ENCODE measurements around the gene TUB.

The TUB gene

DNA sequence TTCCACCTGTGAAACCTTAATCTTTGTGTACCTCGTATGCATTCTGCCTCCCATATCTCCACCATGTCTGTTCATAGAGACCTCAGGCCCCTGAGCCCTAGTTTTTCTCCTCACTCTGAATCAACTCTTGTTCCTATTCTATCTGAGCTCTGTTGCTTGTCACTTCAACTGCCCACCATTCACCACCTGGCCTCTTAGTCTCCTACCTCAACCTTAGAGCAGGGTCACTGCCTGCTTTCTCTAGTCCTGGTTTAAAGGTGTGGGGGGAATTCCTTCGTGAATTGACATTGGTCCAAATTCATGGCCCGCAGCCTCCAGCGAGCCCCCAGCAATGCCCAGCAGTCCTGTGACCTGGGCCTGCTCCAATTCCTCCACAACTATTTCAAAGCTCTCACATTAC lies 39.4 kb upstream of the TUB start:
- no peak overlapping the region for H3K9ac ChIP-seq (ENCODE audit: low read length)
- H3K27ac ChIP-seq (ENCODE audit: low read depth, low read length), result no peak overlapping the region
- H3K9me3 ChIP-seq (ENCODE audit: insufficient read depth, low read length), result no peaks in the 10 kb centered on the region
- no peaks in the 10 kb centered on the region for H3F3A ChIP-seq (ENCODE audit: insufficient read depth)
- H3K36me3 ChIP-seq (ENCODE audit: low read length), result no peaks in the 10 kb centered on the region
- no peaks in the 10 kb centered on the region for H3K9me2 ChIP-seq (replicated peaks; ENCODE audit: insufficient read depth, low read length)
- no peaks in the 10 kb centered on the region for H3K27me3 ChIP-seq (ENCODE audit: low read length)
- no peak overlapping the region for H3K4me3 ChIP-seq (ENCODE audit: insufficient read depth, low read length, poor library complexity, severe bottlenecking)
- no peaks in the 10 kb centered on the region for H4K20me1 ChIP-seq (ENCODE audit: low read depth, low read length)
- H2AFZ ChIP-seq (ENCODE audit: low read depth, low read length, severe bottlenecking), result no peak overlapping the region
- no peak overlapping the region for H3K4me2 ChIP-seq (ENCODE audit: low read depth, low read length, poor library complexity, severe bottlenecking)
- no peaks in the 10 kb centered on the region for H3K79me2 ChIP-seq (ENCODE audit: insufficient read depth, low read length)
- no peak for TF ChIP-seq EZH2phosphoT487 (conservative IDR thresholded peaks at IDR 0.05; ENCODE audit: low read length)

DNA sequence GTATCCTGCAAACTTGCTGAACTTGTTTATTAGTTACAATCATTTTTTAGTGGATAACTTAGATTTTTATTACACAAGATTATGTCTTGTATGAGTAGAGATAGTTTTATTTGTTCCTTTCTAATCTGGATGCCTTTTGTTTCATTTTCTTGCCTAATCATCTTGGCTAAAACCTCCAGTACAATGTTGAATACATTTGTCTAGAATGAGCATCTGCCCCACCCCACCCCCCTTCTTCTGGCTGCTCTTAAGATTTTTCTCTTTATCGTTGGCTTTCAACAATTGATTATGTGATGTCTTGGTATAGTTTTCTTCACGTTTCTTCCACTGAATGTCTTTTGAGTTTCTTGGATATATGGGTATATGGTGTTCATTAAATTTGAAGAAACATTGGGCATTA lies 37.3 kb upstream of the TUB start:
- Histone ChIP-seq H4K20me1 (ENCODE audit: low read depth, low read length) (no peaks in the 10 kb centered on the region), H3K9me2 (replicated peaks; ENCODE audit: insufficient read depth, low read length) (no peaks in the 10 kb centered on the region), H3K9ac (ENCODE audit: low read length) (no peak overlapping the region), H3K27me3 (ENCODE audit: low read length) (no peaks in the 10 kb centered on the region), H2AFZ (ENCODE audit: low read depth, low read length, severe bottlenecking) (no peak overlapping the region), H3F3A (ENCODE audit: insufficient read depth) (no peaks in the 10 kb centered on the region), H3K27ac (ENCODE audit: low read depth, low read length) (no peak overlapping the region), H3K4me3 (ENCODE audit: insufficient read depth, low read length, poor library complexity, severe bottlenecking) (no peak overlapping the region), H3K36me3 (ENCODE audit: low read length) (no peaks in the 10 kb centered on the region), H3K79me2 (ENCODE audit: insufficient read depth, low read length) (no peaks in the 10 kb centered on the region), H3K4me2 (ENCODE audit: low read depth, low read length, poor library complexity, severe bottlenecking) (no peak overlapping the region), H3K9me3 (ENCODE audit: insufficient read depth, low read length) (no peaks in the 10 kb centered on the region)
- TF ChIP-seq, protein P1, sequence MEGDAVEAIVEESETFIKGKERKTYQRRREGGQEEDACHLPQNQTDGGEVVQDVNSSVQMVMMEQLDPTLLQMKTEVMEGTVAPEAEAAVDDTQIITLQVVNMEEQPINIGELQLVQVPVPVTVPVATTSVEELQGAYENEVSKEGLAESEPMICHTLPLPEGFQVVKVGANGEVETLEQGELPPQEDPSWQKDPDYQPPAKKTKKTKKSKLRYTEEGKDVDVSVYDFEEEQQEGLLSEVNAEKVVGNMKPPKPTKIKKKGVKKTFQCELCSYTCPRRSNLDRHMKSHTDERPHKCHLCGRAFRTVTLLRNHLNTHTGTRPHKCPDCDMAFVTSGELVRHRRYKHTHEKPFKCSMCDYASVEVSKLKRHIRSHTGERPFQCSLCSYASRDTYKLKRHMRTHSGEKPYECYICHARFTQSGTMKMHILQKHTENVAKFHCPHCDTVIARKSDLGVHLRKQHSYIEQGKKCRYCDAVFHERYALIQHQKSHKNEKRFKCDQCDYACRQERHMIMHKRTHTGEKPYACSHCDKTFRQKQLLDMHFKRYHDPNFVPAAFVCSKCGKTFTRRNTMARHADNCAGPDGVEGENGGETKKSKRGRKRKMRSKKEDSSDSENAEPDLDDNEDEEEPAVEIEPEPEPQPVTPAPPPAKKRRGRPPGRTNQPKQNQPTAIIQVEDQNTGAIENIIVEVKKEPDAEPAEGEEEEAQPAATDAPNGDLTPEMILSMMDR (IDR thresholded peaks at IDR 0.05; ENCODE audit: insufficient read depth, low read length, poor library complexity, severe bottlenecking), result no peak
- TF ChIP-seq EZH2phosphoT487 (conservative IDR thresholded peaks at IDR 0.05; ENCODE audit: low read length), result no peak

DNA sequence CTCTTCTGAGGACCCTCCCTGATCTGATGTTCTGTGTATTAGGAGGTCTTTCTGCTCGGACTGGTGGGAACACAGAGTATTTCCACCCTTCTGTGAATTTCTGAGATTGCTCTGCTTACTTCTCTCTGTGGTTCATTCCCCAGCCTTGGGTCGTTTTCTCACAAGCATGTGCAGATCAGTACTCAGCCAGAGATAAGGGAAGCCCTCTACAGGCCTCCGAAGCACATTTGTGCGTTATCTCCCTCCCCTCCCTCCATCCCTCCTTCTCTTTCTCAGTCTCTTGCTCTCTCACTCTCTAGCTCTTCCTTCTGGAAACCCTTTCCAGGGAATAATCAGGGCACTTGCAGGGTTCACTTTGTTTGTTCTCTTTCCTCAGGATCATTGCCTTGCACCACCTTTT lies 35.2 kb upstream of the TUB start:
- Histone ChIP-seq H3K9ac (ENCODE audit: low read length) (no peak overlapping the region), H3K79me2 (ENCODE audit: insufficient read depth, low read length) (no peaks in the 10 kb centered on the region), H3K4me3 (ENCODE audit: insufficient read depth, low read length, poor library complexity, severe bottlenecking) (no peak overlapping the region), H3K27ac (ENCODE audit: low read depth, low read length) (no peak overlapping the region), H3K9me3 (ENCODE audit: insufficient read depth, low read length) (no peaks in the 10 kb centered on the region), H2AFZ (ENCODE audit: low read depth, low read length, severe bottlenecking) (no peak overlapping the region), H3K27me3 (ENCODE audit: low read length) (no peaks in the 10 kb centered on the region), H3K9me2 (replicated peaks; ENCODE audit: insufficient read depth, low read length) (no peaks in the 10 kb centered on the region), H4K20me1 (ENCODE audit: low read depth, low read length) (no peaks in the 10 kb centered on the region), H3K4me2 (ENCODE audit: low read depth, low read length, poor library complexity, severe bottlenecking) (no peak overlapping the region), H3K36me3 (ENCODE audit: low read length) (no peaks in the 10 kb centered on the region), H3F3A (ENCODE audit: insufficient read depth) (no peaks in the 10 kb centered on the region)
- TF ChIP-seq, protein P1 (IDR thresholded peaks at IDR 0.05; ENCODE audit: insufficient read depth, low read length, poor library complexity, severe bottlenecking), result no peak
- no peak for TF ChIP-seq EZH2phosphoT487 (conservative IDR thresholded peaks at IDR 0.05; ENCODE audit: low read length)

DNA sequence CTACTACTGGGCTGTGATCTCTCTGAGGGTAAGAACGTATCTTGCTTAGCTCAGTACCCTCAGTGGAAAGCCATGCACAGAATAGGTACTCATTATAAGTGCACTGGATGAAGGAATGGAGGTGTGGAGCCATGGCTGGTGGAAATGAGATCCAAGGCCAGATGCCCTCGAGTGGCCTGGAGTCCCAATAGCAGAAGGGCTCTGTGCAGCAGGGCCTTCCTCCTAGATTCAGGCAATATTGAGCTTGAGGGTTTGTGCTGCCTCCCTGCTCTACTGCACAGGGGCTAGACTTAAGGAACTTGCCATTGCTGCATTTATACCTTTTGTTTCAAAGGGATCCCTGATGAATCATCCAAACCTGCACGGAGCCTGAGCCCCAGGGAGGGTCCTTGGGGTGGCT lies 33.6 kb upstream of the TUB start:
- Histone ChIP-seq H3K9me3 (ENCODE audit: insufficient read depth, low read length) (no peaks in the 10 kb centered on the region), H3K4me3 (ENCODE audit: insufficient read depth, low read length, poor library complexity, severe bottlenecking) (no peak overlapping the region), H3K9ac (ENCODE audit: low read length) (no peak overlapping the region), H3K9me2 (replicated peaks; ENCODE audit: insufficient read depth, low read length) (no peaks in the 10 kb centered on the region), H3F3A (ENCODE audit: insufficient read depth) (no peaks in the 10 kb centered on the region), H3K27ac (ENCODE audit: low read depth, low read length) (no peak overlapping the region), H3K4me2 (ENCODE audit: low read depth, low read length, poor library complexity, severe bottlenecking) (no peak overlapping the region), H4K20me1 (ENCODE audit: low read depth, low read length) (no peaks in the 10 kb centered on the region), H2AFZ (ENCODE audit: low read depth, low read length, severe bottlenecking) (no peak overlapping the region), H3K36me3 (ENCODE audit: low read length) (no peaks in the 10 kb centered on the region), H3K27me3 (ENCODE audit: low read length) (no peaks in the 10 kb centered on the region), H3K79me2 (ENCODE audit: insufficient read depth, low read length) (no peaks in the 10 kb centered on the region)
- TF ChIP-seq EZH2phosphoT487 (conservative IDR thresholded peaks at IDR 0.05; ENCODE audit: low read length), result no peak
- TF ChIP-seq, protein P1 (IDR thresholded peaks at IDR 0.05; ENCODE audit: insufficient read depth, low read length, poor library complexity, severe bottlenecking), result no peak

Measured in SU-DHL-6 (cell line).